HEK293T (cell line): ENCODE results near the gene SMOC2.

Experiments used
- BHLHE40 ChIP-seq: fragments of 450-650 bp; IDR thresholded peaks from 2 replicates; pipeline ENCODE4 v1.6.1; 2016; ENCODE audit warnings: mild to moderate bottlenecking, moderate library complexity, borderline replicate concordance
- FOXA1 ChIP-seq: fragments of 450-650 bp; IDR thresholded peaks from 2 replicates; pipeline ENCODE4 v1.6.1; 2016; ENCODE audit warnings: mild to moderate bottlenecking
- FOXK2 ChIP-seq: fragments of 450-650 bp; IDR thresholded peaks from 2 replicates; pipeline ENCODE4 v1.6.1; 2016; ENCODE audit warnings: mild to moderate bottlenecking
- HDGF ChIP-seq: fragments of 450-650 bp; IDR thresholded peaks from 2 replicates; pipeline ENCODE4 v1.6.1; 2017; ENCODE audit warnings: antibody characterized with exemption, borderline replicate concordance
- SP1 ChIP-seq: fragments of 450-650 bp; IDR thresholded peaks from 2 replicates; pipeline ENCODE4 v1.6.1; 2017
- SUZ12 ChIP-seq: fragments of 450-650 bp; IDR thresholded peaks from 2 replicates; pipeline ENCODE4 v1.6.1; 2016; ENCODE audit warnings: mild to moderate bottlenecking

GRCh38 chr6:168534265-168534664 lies 93.3 kb downstream of the SMOC2 start:
- TF ChIP-seq SUZ12: no peak
- no peak for TF ChIP-seq SP1
- no peak for TF ChIP-seq FOXK2
- TF ChIP-seq BHLHE40: no peak
- TF ChIP-seq HDGF: no peak
- TF ChIP-seq FOXA1: no peak
